MCF 10A (cell line): Measurements from ENCODE around the gene ALG5. TPM values are rescaled to one million over a fixed set of nuclear protein-coding genes. Genes with fewer than 3 reads are reported as not detected.

ENCODE experiments used
- BruUV-seq: library from RNA; stranded (reverse); fragments of 400-500 nt; replicated peaks from 2 replicates; lab custom pipeline; 2021; lab: Mats Ljungman, UMichigan
- CTCF ChIA-PET: fragments of 300-600 bp; sonication (Branson Sonifier 250); formaldehyde crosslinking; extraction: SDS; loops from one replicate; lab custom pipeline; 2021; ENCODE audit warnings: antibody characterized with exemption, inconsistent platforms; lab: Yijun Ruan, JAX
- POLR2A ChIA-PET: fragments of 300-600, 350-650 bp; sonication (Branson Sonifier 250); formaldehyde crosslinking; extraction: SDS; loops from one replicate; lab custom pipeline; 2020; ENCODE audit warnings: antibody characterized with exemption, inconsistent platforms; lab: Yijun Ruan, JAX
- DNase-seq: peaks from one replicate; pipeline ENCODE4 v3.0.0-alpha.2; 2018; ENCODE audit not compliant: unreplicated experiment
- H3K27ac Mint-ChIP-seq: one replicate; pipeline ENCODE4 v1.8.0; 2022; ENCODE audit warnings: mild to moderate bottlenecking, low read depth, mixed read lengths; ENCODE audit not compliant: unreplicated experiment
- H3K27me3 Mint-ChIP-seq: one replicate; pipeline ENCODE4 v1.8.0; 2022; ENCODE audit warnings: mixed read lengths; ENCODE audit not compliant: insufficient read depth, unreplicated experiment
- H3K36me3 Mint-ChIP-seq: one replicate; pipeline ENCODE4 v1.8.0; 2022; ENCODE audit warnings: mild to moderate bottlenecking, moderate library complexity, mixed read lengths; ENCODE audit not compliant: insufficient read depth, unreplicated experiment
- H3K4me1 Mint-ChIP-seq: one replicate; pipeline ENCODE4 v1.8.0; 2022; ENCODE audit warnings: mixed read lengths; ENCODE audit not compliant: insufficient read depth, unreplicated experiment
- H3K4me3 Mint-ChIP-seq: one replicate; pipeline ENCODE4 v1.8.0; 2022; ENCODE audit warnings: mild to moderate bottlenecking, moderate library complexity, mixed read lengths; ENCODE audit not compliant: unreplicated experiment
- H3K9me3 Mint-ChIP-seq: one replicate; pipeline ENCODE4 v1.8.0; 2022; ENCODE audit warnings: mixed read lengths; ENCODE audit not compliant: unreplicated experiment
- intact Hi-C: fragments of 100-400 bp; cut with micrococcal nuclease; formaldehyde crosslinking; loops from 2 replicates; pipeline ENCODE4 v1.14.1; 2022
- total RNA-seq: library from RNA; stranded (reverse); gene quantifications from 2 replicates; pipeline ENCODE4 v1.2.3, GENCODE V29; 2022
- TF ChIP-seq, protein P1 (sequence below): fragments of 200-600 bp; IDR thresholded peaks from one replicate; pipeline ENCODE4 v1.8.0; 2022; ENCODE audit warnings: antibody characterized with exemption, mild to moderate bottlenecking; ENCODE audit not compliant: unreplicated experiment

The ALG5 gene
- total RNA-seq, 1 experiment from 2014 or later, result 51.2 TPM

DNA sequence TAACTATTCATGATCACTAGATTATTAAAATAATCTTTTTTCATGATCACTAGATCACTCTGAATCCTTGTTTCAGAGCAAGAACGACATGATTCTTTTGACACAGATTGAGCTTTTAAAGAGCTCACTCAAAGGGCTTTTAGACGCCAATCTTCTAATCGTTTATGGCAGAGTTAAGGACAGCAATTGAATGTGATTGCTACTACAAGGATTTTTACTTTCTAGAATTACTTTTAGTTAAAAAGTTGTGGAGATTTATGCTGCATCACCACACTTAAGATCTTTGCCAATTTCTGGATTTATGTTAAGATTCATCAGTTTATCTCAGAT lies 2.7 kb upstream of the ALG5 start:
- CTCF ChIA-PET, result interaction anchor here (0.6 to 0.7 kb wide), 2 partner anchors 118 to 143 kb away, joined by 3 read pairs; no protein-coding TSS in a partner anchor
- Mint-ChIP-seq H3K27me3 (no peaks in the 10 kb centered on the region), H3K36me3 (peaks cover 65% of the 10 kb centered on the region), H3K4me3 (peak overlapping the region; percentile 98), H3K4me1 (peaks cover 14% of the 10 kb centered on the region), H3K9me3 (no peaks in the 10 kb centered on the region), H3K27ac (peak overlapping the region; percentile 96)
- BruUV-seq, result no TSS peak
- POLR2A ChIA-PET, result interaction anchor here (0.8 to 4.2 kb wide), 6 partner anchors 8 to 56 kb away, joined by 3 to 33 read pairs (median 8); no protein-coding TSS in a partner anchor
- no peak for DNase-seq
- TF ChIP-seq, protein P1, sequence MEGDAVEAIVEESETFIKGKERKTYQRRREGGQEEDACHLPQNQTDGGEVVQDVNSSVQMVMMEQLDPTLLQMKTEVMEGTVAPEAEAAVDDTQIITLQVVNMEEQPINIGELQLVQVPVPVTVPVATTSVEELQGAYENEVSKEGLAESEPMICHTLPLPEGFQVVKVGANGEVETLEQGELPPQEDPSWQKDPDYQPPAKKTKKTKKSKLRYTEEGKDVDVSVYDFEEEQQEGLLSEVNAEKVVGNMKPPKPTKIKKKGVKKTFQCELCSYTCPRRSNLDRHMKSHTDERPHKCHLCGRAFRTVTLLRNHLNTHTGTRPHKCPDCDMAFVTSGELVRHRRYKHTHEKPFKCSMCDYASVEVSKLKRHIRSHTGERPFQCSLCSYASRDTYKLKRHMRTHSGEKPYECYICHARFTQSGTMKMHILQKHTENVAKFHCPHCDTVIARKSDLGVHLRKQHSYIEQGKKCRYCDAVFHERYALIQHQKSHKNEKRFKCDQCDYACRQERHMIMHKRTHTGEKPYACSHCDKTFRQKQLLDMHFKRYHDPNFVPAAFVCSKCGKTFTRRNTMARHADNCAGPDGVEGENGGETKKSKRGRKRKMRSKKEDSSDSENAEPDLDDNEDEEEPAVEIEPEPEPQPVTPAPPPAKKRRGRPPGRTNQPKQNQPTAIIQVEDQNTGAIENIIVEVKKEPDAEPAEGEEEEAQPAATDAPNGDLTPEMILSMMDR, result no peak
- intact Hi-C loops, result no loop called here

DNA sequence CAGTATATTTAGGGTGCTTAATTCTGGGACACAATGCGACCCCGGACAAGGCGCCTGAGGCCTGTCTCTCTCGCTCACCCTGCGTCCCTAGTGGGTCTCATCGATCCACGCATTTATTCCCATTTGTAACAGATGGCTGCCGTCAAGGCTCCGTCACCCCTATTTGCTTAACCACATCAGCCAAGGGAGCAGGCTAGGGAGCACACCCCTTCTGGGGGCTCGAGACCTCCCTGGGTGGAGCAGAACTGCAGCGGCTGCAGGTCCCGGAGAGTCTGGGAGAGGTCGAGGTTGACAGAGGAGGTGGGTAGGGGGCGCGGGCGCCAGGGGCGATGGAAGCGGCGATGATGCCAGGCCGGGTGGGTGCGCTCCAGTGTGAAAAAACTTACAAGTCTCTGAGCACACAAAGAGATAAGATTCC lies 507 bp downstream of the ALG5 start:
- H3K27ac Mint-ChIP-seq, result peak overlapping the region; percentile 96
- no peak for DNase-seq
- H3K36me3 Mint-ChIP-seq, result peaks cover 55% of the 10 kb centered on the region
- H3K4me3 Mint-ChIP-seq, result peak overlapping the region; percentile 98
- intact Hi-C loops, result loop anchor here (2.0 kb wide), 1 partner anchor 60 kb away; the partner anchor contains the start of gene SUPT20H
- H3K27me3 Mint-ChIP-seq, result no peaks in the 10 kb centered on the region
- CTCF ChIA-PET, result interaction anchor here (1.0 to 1.9 kb wide), 4 partner anchors 10 to 18 kb away, joined by 3 to 5 read pairs (median 4); no protein-coding TSS in a partner anchor
- POLR2A ChIA-PET, result interaction anchor here (0.7 to 4.2 kb wide), 9 partner anchors 8 to 60 kb away, joined by 3 to 33 read pairs (median 4); partner anchors contain the start of gene SUPT20H
- TF ChIP-seq, protein P1, result no peak
- BruUV-seq, result no TSS peak
- H3K9me3 Mint-ChIP-seq, result no peaks in the 10 kb centered on the region
- H3K4me1 Mint-ChIP-seq, result peaks cover 31% of the 10 kb centered on the region

DNA sequence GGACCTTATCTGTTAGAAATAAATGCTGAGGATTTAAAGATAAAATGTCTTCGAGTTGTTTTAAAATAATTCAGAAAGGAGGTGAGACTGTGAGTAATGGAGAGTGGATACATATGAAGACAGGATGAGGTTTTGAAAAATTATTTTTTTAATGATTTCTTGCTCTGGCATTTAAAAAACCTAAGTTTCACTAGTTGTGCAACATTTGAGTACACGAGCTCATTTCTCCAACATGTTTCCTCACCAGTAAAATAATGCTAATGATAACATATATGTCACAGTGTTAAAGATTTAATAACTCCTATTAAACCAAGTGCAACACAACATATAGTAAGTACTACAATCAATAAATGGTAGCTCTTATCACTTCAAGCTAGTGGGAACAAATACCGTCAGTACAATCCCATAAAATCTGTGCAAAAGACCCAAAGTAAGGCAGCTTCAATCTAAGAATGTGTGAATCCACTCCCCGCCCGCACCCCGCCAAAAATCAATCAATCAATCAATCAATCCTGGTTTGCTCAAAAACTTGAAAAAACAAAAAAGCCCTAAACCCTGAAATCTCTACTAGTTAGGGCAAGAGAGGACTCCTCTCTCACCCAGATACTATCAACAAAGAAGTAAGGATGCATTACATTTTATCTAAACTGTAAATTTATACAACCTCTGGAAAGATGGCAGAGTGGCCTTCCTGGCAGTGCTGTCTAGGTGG lies 1.3 kb downstream of the ALG5 start:
- no peak for DNase-seq
- intact Hi-C loops, result loop anchor here (2.0 kb wide), 1 partner anchor 61 kb away; the partner anchor contains the start of gene SUPT20H
- CTCF ChIA-PET, result interaction anchor here (0.8 to 1.2 kb wide), 3 partner anchors 15 to 154 kb away, joined by 3 read pairs; no protein-coding TSS in a partner anchor
- Mint-ChIP-seq H3K36me3 (peaks cover 55% of the 10 kb centered on the region), H3K9me3 (no peaks in the 10 kb centered on the region), H3K27me3 (no peaks in the 10 kb centered on the region), H3K4me3 (peak overlapping the region; percentile 98), H3K4me1 (peaks cover 31% of the 10 kb centered on the region), H3K27ac (peak overlapping the region; percentile 96)
- BruUV-seq, result no TSS peak
- TF ChIP-seq, protein P1, result no peak
- POLR2A ChIA-PET, result interaction anchor here (0.7 to 2.8 kb wide), 7 partner anchors 8 to 178 kb away, joined by 3 to 18 read pairs (median 3); no protein-coding TSS in a partner anchor

DNA sequence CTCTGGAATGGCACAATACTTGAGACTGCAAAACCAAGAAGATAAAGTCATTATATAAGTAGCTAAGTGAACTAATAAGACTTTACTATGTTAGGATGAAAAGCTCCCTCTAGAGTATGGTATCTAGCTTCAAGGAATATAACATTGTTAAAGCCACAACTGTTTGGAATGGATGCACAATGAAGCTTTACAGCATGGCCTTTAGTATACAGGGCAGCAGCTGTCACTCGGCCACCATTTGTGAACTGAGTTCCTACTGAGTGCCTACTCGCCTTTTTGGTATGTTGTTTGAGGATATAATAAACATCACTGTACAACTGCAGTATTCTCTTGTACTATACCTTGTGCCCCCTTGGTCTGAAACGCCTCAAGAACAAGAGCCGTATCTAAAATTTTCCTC lies 6.8 kb downstream of the ALG5 start:
- TF ChIP-seq, protein P1, result no peak
- POLR2A ChIA-PET, result no interaction called here
- Mint-ChIP-seq H3K4me1 (peaks cover 32% of the 10 kb centered on the region), H3K9me3 (no peaks in the 10 kb centered on the region), H3K27me3 (no peaks in the 10 kb centered on the region), H3K4me3 (no peak overlapping the region), H3K27ac (no peak overlapping the region), H3K36me3 (peaks cover 75% of the 10 kb centered on the region)
- CTCF ChIA-PET, result interaction anchor here (0.6 to 1.3 kb wide), 4 partner anchors 11 to 134 kb away, joined by 3 to 4 read pairs (median 3); no protein-coding TSS in a partner anchor
- intact Hi-C loops, result no loop called here
- no peak for DNase-seq
- no TSS peak for BruUV-seq
